ENCODE measurements around the gene SPAST. TPM values are rescaled to one million over a fixed set of nuclear protein-coding genes. Genes with fewer than 3 reads are reported as not detected.

SPAST gene
- total and polyA plus RNA-seq, 2 of the 13 experiments (the other 11 are each of a cell fraction or from before 2014, with no cell fraction given) = 11.5 to 40.4 TPM

GRCh38 chr2:32063310-32064020 lies at the start of gene SPAST (continued):
- TF ChIP-seq SOX6 (IDR thresholded peaks at IDR 0.05) (no peak), SOX6 (CRISPR knock-in tag; IDR thresholded peaks at IDR 0.05) (peak; percentile 92), TCF7L2 (IDR thresholded peaks at IDR 0.05; ENCODE audit: low read depth, low read length) (no peak), GPN1 (CRISPR knock-in tag; IDR thresholded peaks at IDR 0.05; ENCODE audit: borderline replicate concordance) (no peak), ZBTB7A (CRISPR knock-in tag; IDR thresholded peaks at IDR 0.05) (no peak), POLR2AphosphoS2 (IDR thresholded peaks at IDR 0.05; ENCODE audit: low read depth, low read length) (no peak), FOXP1 (IDR thresholded peaks at IDR 0.05) (peak; percentile 91), FOXP1 (CRISPR knock-in tag; IDR thresholded peaks at IDR 0.05) (peak; percentile 91), REPIN1 (CRISPR knock-in tag; IDR thresholded peaks at IDR 0.05; ENCODE audit: borderline replicate concordance, low read depth) (peak; percentile 84; the same call in 1 of the 2 replicates), ZNF660 (CRISPR knock-in tag; IDR thresholded peaks at IDR 0.05; ENCODE audit: borderline replicate concordance, low read depth) (no peak), SNAI1 (CRISPR knock-in tag; IDR thresholded peaks at IDR 0.05; ENCODE audit: borderline replicate concordance) (no peak), ZNF564 (CRISPR knock-in tag; IDR thresholded peaks at IDR 0.05) (peak; percentile 77; the same call in 1 of the 2 replicates), ZNF430 (CRISPR knock-in tag; IDR thresholded peaks at IDR 0.05) (peak; percentile 94), HMG20A (CRISPR knock-in tag; IDR thresholded peaks at IDR 0.05; ENCODE audit: borderline replicate concordance) (peak; percentile 62; the same call in 1 of the 2 replicates), ZNF720 (CRISPR knock-in tag; IDR thresholded peaks at IDR 0.05) (no peak)

All from HepG2 (cell line).